DOHH2 (cell line): ENCODE results near the gene CD9.
"Not testable (repeated sequence)": the region's sequence is repeated elsewhere in the genome, so short reads cannot be mapped to it uniquely, and the experiment has no call there.

Source experiments
- H3F3A ChIP-seq: fragments of 200-600 bp; sonication (generic), shearing (Covaris generic); 2 replicates; pipeline ENCODE4 v1.6.0; 2016; ENCODE audit warnings: antibody characterized with exemption, mild to moderate bottlenecking; ENCODE audit not compliant: control insufficient read depth, insufficient read depth
- H3K27ac ChIP-seq: fragments of 200-600 bp; sonication (generic); 2 replicates; pipeline ENCODE4 v1.5.1; 2014; ENCODE audit warnings: low read depth, mild to moderate bottlenecking, low read length, moderate library complexity
- H3K27me3 ChIP-seq: fragments of 200-600 bp; sonication (generic); 2 replicates; pipeline ENCODE4 v1.6.1; 2014; ENCODE audit warnings: mild to moderate bottlenecking, low read length, mixed read lengths; ENCODE audit not compliant: control insufficient read depth
- H3K36me3 ChIP-seq: fragments of 200-600 bp; sonication (generic); 2 replicates; pipeline ENCODE4 v1.6.1; 2014; ENCODE audit warnings: mild to moderate bottlenecking, low read length, moderate library complexity, mixed read lengths; ENCODE audit not compliant: control insufficient read depth
- H3K4me1 ChIP-seq: fragments of 200-600 bp; sonication (generic); 2 replicates; pipeline ENCODE4 v1.6.1; 2014; ENCODE audit warnings: mild to moderate bottlenecking, low read length, mixed read lengths; ENCODE audit not compliant: control insufficient read depth
- H3K4me2 ChIP-seq: fragments of 200-600 bp; sonication (generic); 2 replicates; pipeline ENCODE4 v1.6.0; 2014; ENCODE audit warnings: mild to moderate bottlenecking, low read length, moderate library complexity
- H3K4me3 ChIP-seq: fragments of 200-600 bp; sonication (generic); 2 replicates; pipeline ENCODE4 v1.5.1; 2014; ENCODE audit warnings: mild to moderate bottlenecking, low read length, mixed read lengths
- H3K79me2 ChIP-seq: fragments of 200-600 bp; sonication (generic); 2 replicates; pipeline ENCODE4 v1.6.1; 2014; ENCODE audit warnings: mild to moderate bottlenecking, low read length, mixed read lengths; ENCODE audit not compliant: control insufficient read depth
- H3K9me2 ChIP-seq: fragments of 200-600 bp; sonication (generic); replicated peaks from 2 replicates; pipeline ENCODE4 v1.6.1; 2014; ENCODE audit warnings: mild to moderate bottlenecking, low read length, mixed read lengths; ENCODE audit not compliant: control insufficient read depth
- H3K9me3 ChIP-seq: fragments of 200-600 bp; sonication (generic); 2 replicates; pipeline ENCODE4 v1.6.1; 2014; ENCODE audit warnings: antibody characterized with exemption, low read length, mixed read lengths; ENCODE audit not compliant: control insufficient read depth, insufficient read depth
- H4K20me1 ChIP-seq: fragments of 200-600 bp; sonication (generic); 2 replicates; pipeline ENCODE4 v1.6.0; 2014; ENCODE audit warnings: low read depth, mild to moderate bottlenecking, antibody characterized with exemption, low read length, moderate library complexity; ENCODE audit not compliant: control insufficient read depth, insufficient read depth
- CTCF ChIP-seq: fragments of 200-600 bp; sonication (generic); IDR thresholded peaks from one replicate; pipeline ENCODE4 v1.5.1; 2014; ENCODE audit warnings: antibody characterized with exemption, mild to moderate bottlenecking, low read depth, low read length; ENCODE audit not compliant: poor library complexity, severe bottlenecking
- EZH2phosphoT487 ChIP-seq: fragments of 200-600 bp; sonication (generic); IDR thresholded peaks from 2 replicates; pipeline ENCODE4 v1.6.1; 2017; ENCODE audit warnings: borderline replicate concordance, mild to moderate bottlenecking, antibody characterized with exemption, low read length, moderate library complexity, mixed read lengths

Gene CD9

GRCh38 chr12:6185961-6186827 is 14.0 kb upstream of the CD9 start:
- Histone ChIP-seq H3K4me1 (no peaks in the 10 kb centered on the region), H3K27ac (no peak overlapping the region), H3K27me3 (no peaks in the 10 kb centered on the region), H3K79me2 (no peaks in the 10 kb centered on the region), H4K20me1 (no peaks in the 10 kb centered on the region), H3K9me3 (no peaks in the 10 kb centered on the region), H3F3A (no peaks in the 10 kb centered on the region), H3K4me2 (no peak overlapping the region), H3K36me3 (no peaks in the 10 kb centered on the region), H3K9me2 (no peaks in the 10 kb centered on the region), H3K4me3 (no peak overlapping the region)
- TF ChIP-seq EZH2phosphoT487 (no peak), CTCF (no peak)

GRCh38 chr12:6187948-6188793 is 12.0 kb upstream of the CD9 start:
- Histone ChIP-seq H3K27me3 (peaks cover 2% of the 10 kb centered on the region), H3K4me3 (no peak overlapping the region), H3F3A (no peaks in the 10 kb centered on the region), H3K27ac (no peak overlapping the region), H3K4me1 (no peaks in the 10 kb centered on the region), H3K9me3 (no peaks in the 10 kb centered on the region), H3K79me2 (no peaks in the 10 kb centered on the region), H3K36me3 (no peaks in the 10 kb centered on the region), H4K20me1 (no peaks in the 10 kb centered on the region), H3K9me2 (no peaks in the 10 kb centered on the region), H3K4me2 (no peak overlapping the region)
- TF ChIP-seq CTCF (no peak), EZH2phosphoT487 (no peak)

GRCh38 chr12:6189028-6189427 is 11.2 kb upstream of the CD9 start:
- peaks cover 9% of the 10 kb centered on the region for H3K27me3 ChIP-seq
- no peak for TF ChIP-seq CTCF
- no peak for TF ChIP-seq EZH2phosphoT487
- H3K9me2 ChIP-seq = no peaks in the 10 kb centered on the region
- H3F3A ChIP-seq = no peaks in the 10 kb centered on the region
- H3K4me2 ChIP-seq = no peak overlapping the region
- no peaks in the 10 kb centered on the region for H4K20me1 ChIP-seq
- H3K4me3 ChIP-seq = no peak overlapping the region
- no peaks in the 10 kb centered on the region for H3K9me3 ChIP-seq
- H3K79me2 ChIP-seq = no peaks in the 10 kb centered on the region
- H3K4me1 ChIP-seq = no peaks in the 10 kb centered on the region
- no peak overlapping the region for H3K27ac ChIP-seq
- H3K36me3 ChIP-seq = no peaks in the 10 kb centered on the region

- not testable (repeated sequence) for H3K36me3 ChIP-seq, H3K4me3 ChIP-seq, H3K9me3 ChIP-seq, H3K27ac ChIP-seq, H3K4me1 ChIP-seq, H4K20me1 ChIP-seq, H3K79me2 ChIP-seq, H3K4me2 ChIP-seq, H3F3A ChIP-seq, H3K9me2 ChIP-seq
- peaks cover 12% of the 10 kb centered on the region for H3K27me3 ChIP-seq
Measured at GRCh38 chr12:6189952-6190598, 10.1 kb upstream of the CD9 start.

- H3K4me1 ChIP-seq, H3K4me2 ChIP-seq, H3F3A ChIP-seq, H3K36me3 ChIP-seq, H4K20me1 ChIP-seq, H3K9me2 ChIP-seq, H3K79me2 ChIP-seq, H3K27ac ChIP-seq, H3K4me3 ChIP-seq, H3K9me3 ChIP-seq: not testable (repeated sequence)
- peaks cover 14% of the 10 kb centered on the region for H3K27me3 ChIP-seq
Measured at GRCh38 chr12:6190767-6191530, 9.3 kb upstream of the CD9 start.
